Spleen (tissue), 11 donors: Measurements from ENCODE around the gene TLR1. TPM values are rescaled to one million over a fixed set of nuclear protein-coding genes. Genes with fewer than 3 reads are reported as not detected.

Experiments
- DNase-seq: peaks from one replicate; pipeline ENCODE4 v3.0.0-alpha.2; 2020
- H3K27ac ChIP-seq, 8 donors: fragments of 200-600 bp; sonication (generic) in 7 of 8; 1 replicate in 4 of 8; 2 replicates in 4 of 8; pipeline versions ENCODE4 v1.5.0 to v1.8.0; 2016 to 2021; ENCODE audit warnings: inconsistent platforms in 4 of 8, mild to moderate bottlenecking in 4 of 8, moderate library complexity in 1 of 8
- H3K27me3 ChIP-seq, 7 donors: fragments of 200-600 bp; sonication (generic) in 6 of 7; replicated peaks in 1 of 7; 1 replicate in 4 of 7; 2 replicates in 3 of 7; pipeline versions ENCODE4 v1.5.0 to v1.8.0; 2016 to 2021; ENCODE audit warnings: inconsistent platforms in 3 of 7, mild to moderate bottlenecking in 1 of 7
- H3K36me3 ChIP-seq, 6 donors: fragments of 200-600 bp; sonication (generic) in 5 of 6; 1 replicate in 4 of 6; 2 replicates in 2 of 6; pipeline versions ENCODE4 v1.5.0 to v1.8.0; 2016 to 2021; ENCODE audit warnings: inconsistent platforms in 2 of 6
- H3K4me1 ChIP-seq, 6 donors: fragments of 200-600 bp; sonication (generic) in 5 of 6; 1 replicate in 3 of 6; 2 replicates in 3 of 6; pipeline versions ENCODE4 v1.5.0 to v1.8.0; 2016 to 2021; ENCODE audit warnings: inconsistent platforms in 3 of 6
- H3K4me3 ChIP-seq, 8 donors: fragments of 200-600 bp; sonication (generic) in 7 of 8; 1 replicate in 4 of 8; 2 replicates in 4 of 8; pipeline versions ENCODE4 v1.5.0 to v1.8.0; 2016 to 2021; ENCODE audit warnings: inconsistent platforms in 4 of 8, mild to moderate bottlenecking in 4 of 8, moderate library complexity in 2 of 8
- H3K9me3 ChIP-seq, 8 donors: fragments of 200-600 bp; sonication (generic) in 7 of 8; 1 replicate in 4 of 8; 2 replicates in 4 of 8; pipeline versions ENCODE4 v1.5.0 to v1.8.0; 2016 to 2021; ENCODE audit warnings: inconsistent platforms in 4 of 8
- CTCF ChIP-seq, 11 experiments: fragments of 200-600 bp in 7 of 11; fragments of 450-650 bp in 4 of 11; sonication (generic) in 4 of 11; IDR thresholded peaks in 8 of 11; conservative IDR thresholded peaks in 3 of 11; 1 replicate in 7 of 11; 2 replicates in 4 of 11; pipeline versions ENCODE4 v1.4.0 to v1.8.0; 2016 to 2021; ENCODE audit warnings: antibody characterized with exemption in 11 of 11, inconsistent platforms in 4 of 11, mild to moderate bottlenecking in 1 of 11
- POLR2A ChIP-seq, 3 donors: fragments of 450-650 bp; IDR thresholded peaks; one replicate each; pipeline ENCODE4 v1.5.1; 2017; ENCODE audit warnings: antibody characterized with exemption in 3 of 3, mild to moderate bottlenecking in 1 of 3
- POLR2AphosphoS5 ChIP-seq, 3 donors: sonication (generic); formaldehyde crosslinking; IDR thresholded peaks; one replicate each; pipeline ENCODE4 v1.5.1; 2017; ENCODE audit warnings: antibody characterized with exemption in 3 of 3
- WGBS, 5 donors: extraction: QIAGEN DNeasy Blood & Tissue Kit in 3 of 5; methylation state at CpG; one replicate each; pipeline versions ENCODE4 v1.1.5 to v1.1.7; 2013 to 2018; 5-methylcytosine and 5-hydroxymethylcytosine counted together
- intact Hi-C: fragments of 100-400 bp; cut with DNase I; formaldehyde crosslinking; loops from one replicate; pipeline ENCODE4 v1.15.0; 2023; ENCODE audit warnings: low total_unique reads
- polyA plus RNA-seq, 3 donors: library from polyadenylated mRNA; stranded (reverse); fragments of 200-250 nt; gene quantifications; one replicate each; pipeline ENCODE4 v1.2.1, GENCODE V29; 2013
- total RNA-seq, 7 donors: library from RNA; depleted of rRNA in 3 of 7; stranded (reverse); fragments of >200 nt in 3 of 7; fragmentation: NEBNext Ultra II Directional in 4 of 7; extraction: Animal tissue kit (Norgen Biotek cat#: 25700) in 4 of 7; gene quantifications; one replicate each; pipeline versions ENCODE4 v1.1.0 to v1.2.1, GENCODE V29; 2016 to 2021
- donor health status: healthy with polysubstance abuse.
- donor health status: DM: no; HTN: no; CAD: no; lungs with moderate emphysema.
- donor health status: DM: no; HTN: no; CAD: no.
- donor health status: Bipolar disorder and iron deficiency.
- donor health status: healthy.
- donor health status: DM: no; HTN: no; CAD: no.
- donor health status: DM: yes; HTN: yes; CAD: no.

Gene TLR1
- total and polyA plus RNA-seq, 10 donors, result 7.6 to 190 (median 94.7) TPM

GRCh38 chr4:38831653-38832052 is 27.1 kb upstream of the TLR1 start:
- TF ChIP-seq POLR2A (IDR thresholded peaks at IDR 0.05) (no peak), CTCF (IDR thresholded peaks at IDR 0.05 in 8 of 11, conservative IDR thresholded peaks at IDR 0.05 in 3 of 11) (no peak), POLR2AphosphoS5 (IDR thresholded peaks at IDR 0.05) (no peak)
- Histone ChIP-seq H3K4me3 (no peak overlapping the region), H3K9me3 (peaks cover 0 to 33% (median 31%) of the 10 kb centered on the region in 8 donors), H3K27ac (no peak overlapping the region), H3K36me3 (peaks cover 0 to 65% (median 11%) of the 10 kb centered on the region in 6 donors), H3K27me3 (no peaks in the 10 kb centered on the region), H3K4me1 (peaks cover 0 to 15% (median 0%) of the 10 kb centered on the region in 6 donors)
- intact Hi-C loops, result no loop called here
- no peak for DNase-seq

- Histone ChIP-seq H3K4me3 (no peak overlapping the region), H3K27me3 (no peaks in the 10 kb centered on the region), H3K36me3 (peaks cover 0 to 64% (median 11%) of the 10 kb centered on the region in 6 donors), H3K4me1 (peaks cover 0 to 15% (median 0%) of the 10 kb centered on the region in 6 donors), H3K27ac (no peak overlapping the region), H3K9me3 (peaks cover 0 to 9% (median 7%) of the 10 kb centered on the region in 8 donors)
- intact Hi-C loops, result no loop called here
- WGBS, 5 donors, result 93 to 96% (median 94%) methylated on average over 5 of the region's 5 CpGs
- no peak for DNase-seq
- TF ChIP-seq POLR2AphosphoS5 (IDR thresholded peaks at IDR 0.05), result no peak
- no peak for TF ChIP-seq POLR2A (IDR thresholded peaks at IDR 0.05)
Measured at GRCh38 chr4:38829237-38829636, 24.6 kb upstream of the TLR1 start.

GRCh38 chr4:38823766-38824165 is 19.2 kb upstream of the TLR1 start:
- Histone ChIP-seq H3K4me1 (peaks cover 0 to 22% (median 7%) of the 10 kb centered on the region in 6 donors), H3K4me3 (no peak overlapping the region), H3K36me3 (peaks cover 0 to 58% (median 9%) of the 10 kb centered on the region in 6 donors), H3K27me3 (no peaks in the 10 kb centered on the region), H3K9me3 (peaks cover 0 to 18% (median 10%) of the 10 kb centered on the region in 8 donors), H3K27ac (no peak overlapping the region)
- no peak for DNase-seq
- TF ChIP-seq POLR2AphosphoS5 (IDR thresholded peaks at IDR 0.05) (peak in 1 of 3 donors; percentile 17), POLR2A (IDR thresholded peaks at IDR 0.05) (no peak), CTCF (IDR thresholded peaks at IDR 0.05 in 8 of 11, conservative IDR thresholded peaks at IDR 0.05 in 3 of 11) (no peak)
- WGBS, 5 donors, result 91 to 97% (median 95%) methylated on average over 27 of the region's 27 CpGs
- intact Hi-C loops, result no loop called here

- Histone ChIP-seq H3K27ac (no peak overlapping the region), H3K36me3 (peaks cover 0 to 49% (median 9%) of the 10 kb centered on the region in 6 donors)
Measured at GRCh38 chr4:38822748-38823303, 18.2 kb upstream of the TLR1 start.

More at GRCh38 chr4:38822748-38823303, 18.2 kb upstream of the TLR1 start:
- H3K4me1 ChIP-seq, result peaks cover 0 to 31% (median 11%) of the 10 kb centered on the region in 6 donors
- no peaks in the 10 kb centered on the region for H3K27me3 ChIP-seq
- H3K9me3 ChIP-seq, result peaks cover 0 to 18% (median 10%) of the 10 kb centered on the region in 8 donors
- intact Hi-C loops, result no loop called here
- H3K4me3 ChIP-seq, result no peak overlapping the region
- DNase-seq, result no peak
- WGBS, 5 donors, result 81 to 95% (median 91%) methylated on average over 5 of the region's 5 CpGs
- TF ChIP-seq POLR2AphosphoS5 (IDR thresholded peaks at IDR 0.05) (no peak), POLR2A (IDR thresholded peaks at IDR 0.05) (no peak), CTCF (IDR thresholded peaks at IDR 0.05 in 8 of 11, conservative IDR thresholded peaks at IDR 0.05 in 3 of 11) (no peak)
